ENCODE results near the gene SPINT1.
"Not testable (repeated sequence)": the region's sequence is repeated elsewhere in the genome, so short reads cannot be mapped to it uniquely, and the experiment has no call there.

SPINT1 gene

DNA sequence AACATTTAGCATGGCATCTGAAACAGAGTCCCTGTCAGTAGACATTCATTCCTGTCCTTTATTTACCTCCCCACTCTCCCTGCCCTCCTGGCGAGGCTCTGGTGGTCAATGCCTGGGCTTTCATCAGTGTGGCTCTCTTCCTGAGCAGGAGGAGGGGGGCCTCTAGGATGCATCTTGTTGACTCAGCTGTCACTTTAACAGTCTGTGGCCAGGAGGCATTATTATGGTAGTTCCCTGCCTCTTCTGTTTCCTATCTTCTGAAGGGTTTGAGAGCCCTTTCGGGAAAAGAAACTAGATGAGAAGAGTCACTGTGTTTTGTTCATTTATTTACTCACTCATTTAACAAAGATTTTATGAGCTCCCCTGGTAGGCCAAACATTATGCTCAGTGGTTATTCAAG is 13.0 kb upstream of the SPINT1 start:
- no peak for DNase-seq

- DNase-seq = no peak
These were observed 12.0 kb upstream of the SPINT1 start for GRCh38 chr15:40831861-40832260.

DNA sequence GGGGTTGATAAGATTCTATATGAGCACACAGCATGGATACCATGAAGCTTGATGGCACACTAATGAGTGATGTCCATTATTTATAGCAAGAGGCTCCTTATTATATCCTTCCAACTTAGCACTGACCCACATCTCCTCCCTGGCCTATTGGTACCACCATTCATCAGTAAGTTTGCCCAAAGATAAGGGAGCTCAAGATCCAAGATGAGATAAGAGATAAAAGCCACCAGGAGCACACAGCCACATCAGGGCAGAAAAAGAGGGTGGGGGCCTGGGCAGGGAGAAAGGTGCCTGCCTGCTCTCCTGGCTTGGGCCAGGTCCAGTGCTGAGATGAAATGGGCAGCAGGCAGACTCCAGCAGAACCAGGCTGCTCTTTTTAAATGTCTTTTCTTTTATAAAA is 10.9 kb upstream of the SPINT1 start:
- DNase-seq = no peak

- no peak for DNase-seq
These were observed 7.8 kb upstream of the SPINT1 start for GRCh38 chr15:40836020-40836419.

GRCh38 chr15:40838756-40839155 is 5.1 kb upstream of the SPINT1 start:
- DNase-seq = no peak

DNA sequence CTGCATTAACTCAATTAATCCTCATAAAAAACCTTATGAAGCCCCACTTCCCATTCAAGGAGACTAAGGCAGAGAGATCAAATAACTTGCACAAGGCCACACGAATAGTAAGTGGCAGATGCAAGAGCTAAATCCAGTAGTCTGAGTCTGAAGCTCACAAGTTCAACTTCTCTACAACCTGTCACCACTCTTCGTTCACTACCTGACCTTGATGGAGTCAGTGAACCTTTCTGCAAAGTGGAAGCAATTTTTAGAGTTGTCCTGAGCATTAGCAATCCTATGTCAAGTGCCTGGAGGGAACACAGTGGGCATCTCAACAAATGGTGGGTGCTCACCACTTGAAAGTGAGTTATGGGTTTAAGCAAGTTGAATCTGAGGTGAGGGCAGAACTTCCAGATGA is 2.1 kb upstream of the SPINT1 start:
- no peak for DNase-seq

DNA sequence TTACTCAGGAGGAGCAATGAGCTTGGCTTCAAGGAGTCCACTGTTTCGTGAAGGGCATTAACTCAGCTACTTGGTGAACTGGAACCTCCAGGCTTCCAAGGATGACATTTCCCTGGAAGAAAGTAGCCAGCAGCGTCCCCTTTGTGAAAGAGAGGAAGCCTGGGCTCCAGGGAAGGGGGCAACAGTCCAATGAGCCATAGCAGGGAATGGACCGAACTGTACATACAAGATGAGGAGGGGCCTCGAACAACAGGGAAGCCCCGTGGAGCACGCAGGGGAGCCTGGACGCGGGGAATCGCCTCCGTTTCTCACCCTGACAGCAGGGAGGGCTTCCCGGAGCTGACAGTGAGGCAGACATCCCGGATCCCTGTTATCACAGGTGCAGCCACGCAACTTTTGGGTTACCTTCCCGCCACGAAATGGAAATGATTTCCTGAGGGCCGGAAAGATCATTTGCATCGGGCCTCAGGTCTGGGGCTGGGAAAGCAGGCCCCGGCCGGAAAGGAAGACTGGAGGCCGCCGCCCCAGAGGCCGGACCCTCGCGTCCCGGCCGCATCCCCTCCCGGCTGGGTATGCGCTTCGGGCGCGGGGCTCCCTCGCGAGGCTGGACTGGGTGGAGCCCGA is 475 bp upstream of the SPINT1 start:
- no peak for DNase-seq

DNA sequence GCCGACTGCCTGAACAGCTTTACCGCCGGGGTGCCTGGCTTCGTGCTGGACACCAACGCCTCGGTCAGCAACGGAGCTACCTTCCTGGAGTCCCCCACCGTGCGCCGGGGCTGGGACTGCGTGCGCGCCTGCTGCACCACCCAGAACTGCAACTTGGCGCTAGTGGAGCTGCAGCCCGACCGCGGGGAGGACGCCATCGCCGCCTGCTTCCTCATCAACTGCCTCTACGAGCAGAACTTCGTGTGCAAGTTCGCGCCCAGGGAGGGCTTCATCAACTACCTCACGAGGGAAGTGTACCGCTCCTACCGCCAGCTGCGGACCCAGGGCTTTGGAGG is 815 bp downstream of the SPINT1 start:
- DNase-seq = no peak

DNA sequence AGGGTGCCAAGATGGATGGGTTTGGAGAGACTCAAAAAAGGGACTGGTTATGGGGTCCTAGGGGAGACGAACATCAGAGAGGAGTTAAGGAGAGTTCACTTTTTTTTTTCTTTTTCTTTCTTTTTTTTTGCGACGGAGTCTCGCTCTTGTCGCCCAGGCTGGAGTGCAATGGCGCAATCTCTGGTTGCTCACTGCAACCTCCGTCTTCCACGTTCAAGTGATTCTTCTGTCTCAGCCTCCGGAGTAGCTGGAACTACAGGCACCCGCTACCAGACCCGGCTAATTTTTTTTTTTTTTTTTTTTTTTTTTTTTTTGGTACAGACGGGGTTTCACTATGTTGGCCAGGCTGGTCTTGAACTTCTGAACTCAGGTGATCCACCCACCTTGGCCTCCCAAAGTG is 1.2 kb downstream of the SPINT1 start:
- no peak for DNase-seq

DNA sequence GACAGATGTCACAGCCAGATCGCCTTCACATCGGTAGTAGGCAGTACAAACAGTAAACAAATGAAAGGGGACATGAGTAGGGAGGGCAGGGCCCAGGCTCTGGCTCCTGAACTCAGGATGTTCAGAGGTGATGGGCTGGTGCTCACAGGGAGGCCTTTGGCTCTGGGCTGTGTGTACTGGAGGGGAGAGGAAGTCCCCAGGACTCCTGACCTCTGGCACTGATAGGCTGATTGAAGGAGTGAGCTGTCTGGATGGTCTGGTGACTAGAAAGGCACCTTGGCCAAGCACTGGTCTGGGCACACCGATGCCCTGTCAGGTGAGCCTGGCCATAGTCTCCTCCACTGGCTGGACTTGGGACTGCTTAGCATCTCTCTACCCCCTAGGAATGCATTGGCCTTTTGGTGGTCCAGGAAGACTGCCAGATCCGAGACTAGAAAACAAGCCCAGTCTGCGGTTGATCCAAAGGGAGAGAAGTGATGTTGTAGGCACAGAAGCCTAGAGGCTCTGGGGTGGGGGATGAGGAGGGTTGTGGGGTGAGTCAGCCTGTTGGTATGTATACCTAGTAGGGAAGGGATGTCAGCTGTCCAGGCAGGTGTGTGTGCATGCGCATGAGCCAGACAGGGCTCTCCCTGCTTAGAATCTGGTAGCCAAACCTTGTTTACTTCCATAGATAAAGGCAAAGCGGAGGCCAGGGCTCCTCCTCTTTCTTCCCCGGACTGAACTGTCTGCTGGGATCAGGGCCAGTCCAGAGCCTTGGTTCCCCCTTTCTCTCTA is 1.9 kb downstream of the SPINT1 start:
- DNase-seq = no peak

GRCh38 chr15:40846841-40847222 is 3.0 kb downstream of the SPINT1 start:
- no peak for DNase-seq

DNA sequence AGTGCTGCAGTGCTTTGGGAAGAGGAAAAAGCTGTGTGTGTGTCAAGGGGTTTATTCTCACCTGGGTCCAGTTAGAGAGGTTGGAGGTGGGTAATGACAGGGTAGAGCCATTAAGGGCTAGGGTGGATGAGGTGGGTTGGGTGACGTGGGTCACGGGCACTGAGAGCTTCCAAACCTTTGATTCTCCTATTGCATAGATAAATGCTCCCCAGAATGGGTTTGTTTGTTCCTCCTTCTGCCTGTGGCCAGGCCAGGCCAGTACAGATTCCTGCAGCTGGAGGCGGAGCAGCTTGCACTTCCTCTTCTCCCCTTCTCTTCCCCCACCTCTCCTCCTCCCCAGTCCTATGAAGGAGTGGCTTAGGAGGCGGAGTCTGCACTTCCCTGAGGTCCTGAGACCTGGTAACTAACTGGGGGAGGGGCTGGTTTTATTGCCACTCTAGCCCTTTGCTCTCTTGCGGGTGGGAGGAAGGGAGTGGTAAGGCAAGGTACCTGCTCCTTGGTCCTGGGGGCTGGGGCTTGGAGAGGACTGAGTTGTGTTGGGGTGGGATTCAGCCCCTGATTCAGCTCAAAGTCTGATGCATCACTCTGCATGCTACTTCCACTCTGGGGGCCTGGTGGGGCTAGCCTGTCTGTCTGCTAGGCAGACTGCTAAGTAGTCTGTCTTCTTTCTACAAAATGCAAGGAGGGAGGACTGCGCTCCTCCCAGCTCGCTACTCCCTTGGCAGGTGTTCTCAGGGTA is 3.5 kb downstream of the SPINT1 start:
- no peak for DNase-seq

DNA sequence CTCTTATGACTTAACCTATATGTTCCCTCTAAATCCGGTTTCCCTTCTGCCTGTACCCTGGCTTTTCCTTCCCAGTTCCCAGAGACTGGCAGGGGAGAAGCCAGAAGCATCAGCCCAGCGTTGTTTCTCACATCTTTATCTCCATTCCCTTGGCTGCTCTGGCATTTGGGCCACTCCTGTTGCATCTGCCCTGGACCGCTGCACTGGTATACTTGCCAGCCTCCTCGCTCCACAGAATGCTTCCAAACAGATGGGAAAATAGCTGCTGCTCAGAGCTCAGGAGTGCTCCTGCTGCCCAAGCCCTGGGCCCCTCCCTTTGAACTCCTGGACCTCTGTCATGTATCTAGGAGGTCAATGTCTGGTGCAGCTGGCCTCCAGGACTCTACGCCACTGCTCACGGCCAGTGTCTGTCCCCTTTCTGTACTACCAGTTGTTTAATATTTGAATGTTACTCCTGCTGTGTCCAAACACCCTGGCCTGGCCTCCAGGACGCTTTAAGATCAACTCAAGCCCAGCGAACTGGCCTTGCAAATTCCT is 6.8 kb downstream of the SPINT1 start:
- DNase-seq = no peak

DNA sequence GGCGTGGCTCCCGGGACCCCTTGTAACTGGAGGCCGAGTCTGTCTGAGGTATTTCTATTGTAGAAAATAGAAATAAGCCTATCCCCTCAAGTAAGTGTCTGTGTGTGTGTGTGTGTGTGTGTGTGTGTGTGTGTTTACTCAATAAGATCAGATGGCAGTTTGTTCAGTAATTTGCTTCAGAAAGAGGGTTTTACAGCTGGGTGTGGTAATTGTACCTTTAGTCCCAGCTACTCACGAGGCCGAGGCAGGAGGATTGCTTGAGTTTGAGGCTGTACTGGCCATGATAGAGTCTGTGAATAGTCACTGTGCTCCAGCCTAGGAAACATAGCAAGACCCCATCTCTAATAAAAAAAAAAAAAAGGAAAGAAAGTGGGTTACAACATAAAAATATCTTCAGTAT is 8.7 kb downstream of the SPINT1 start:
- DNase-seq = no peak

DNA sequence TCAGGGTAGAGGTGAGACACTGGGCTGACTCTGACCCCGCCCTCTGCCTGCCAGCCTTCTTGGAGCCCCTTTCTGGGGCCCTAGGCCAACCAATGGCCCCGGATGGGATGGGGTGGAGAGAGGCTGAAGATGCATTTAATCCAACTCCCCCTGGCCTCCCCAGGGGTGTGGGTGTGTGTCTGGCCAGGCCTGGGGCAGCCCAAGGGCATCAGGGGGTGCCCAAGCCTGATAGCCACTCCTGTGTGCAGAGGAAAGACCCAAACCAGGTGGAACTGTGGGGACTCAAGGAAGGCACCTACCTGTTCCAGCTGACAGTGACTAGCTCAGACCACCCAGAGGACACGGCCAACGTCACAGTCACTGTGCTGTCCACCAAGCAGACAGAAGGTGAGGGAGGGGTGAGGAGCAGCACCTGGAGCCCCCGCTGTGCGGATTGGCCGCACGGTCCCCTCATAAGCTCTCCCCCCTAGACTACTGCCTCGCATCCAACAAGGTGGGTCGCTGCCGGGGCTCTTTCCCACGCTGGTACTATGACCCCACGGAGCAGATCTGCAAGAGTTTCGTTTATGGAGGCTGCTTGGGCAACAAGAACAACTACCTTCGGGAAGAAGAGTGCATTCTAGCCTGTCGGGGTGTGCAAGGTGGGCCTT is 9.5 kb downstream of the SPINT1 start:
- DNase-seq = no peak

GRCh38 chr15:40854161-40854560 is 10.3 kb downstream of the SPINT1 start:
- no peak for DNase-seq

- DNase-seq = no peak
These were observed 11.9 kb downstream of the SPINT1 start for GRCh38 chr15:40855706-40856234.

DNA sequence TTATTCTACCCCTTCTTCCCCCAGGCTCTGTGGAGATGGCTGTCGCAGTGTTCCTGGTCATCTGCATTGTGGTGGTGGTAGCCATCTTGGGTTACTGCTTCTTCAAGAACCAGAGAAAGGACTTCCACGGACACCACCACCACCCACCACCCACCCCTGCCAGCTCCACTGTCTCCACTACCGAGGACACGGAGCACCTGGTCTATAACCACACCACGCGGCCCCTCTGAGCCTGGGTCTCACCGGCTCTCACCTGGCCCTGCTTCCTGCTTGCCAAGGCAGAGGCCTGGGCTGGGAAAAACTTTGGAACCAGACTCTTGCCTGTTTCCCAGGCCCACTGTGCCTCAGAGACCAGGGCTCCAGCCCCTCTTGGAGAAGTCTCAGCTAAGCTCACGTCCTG is 12.9 kb downstream of the SPINT1 start:
- DNase-seq = no peak

GRCh38 chr15:40857601-40858341 is 13.9 kb downstream of the SPINT1 start:
- DNase-seq = peak; percentile 79

DNA sequence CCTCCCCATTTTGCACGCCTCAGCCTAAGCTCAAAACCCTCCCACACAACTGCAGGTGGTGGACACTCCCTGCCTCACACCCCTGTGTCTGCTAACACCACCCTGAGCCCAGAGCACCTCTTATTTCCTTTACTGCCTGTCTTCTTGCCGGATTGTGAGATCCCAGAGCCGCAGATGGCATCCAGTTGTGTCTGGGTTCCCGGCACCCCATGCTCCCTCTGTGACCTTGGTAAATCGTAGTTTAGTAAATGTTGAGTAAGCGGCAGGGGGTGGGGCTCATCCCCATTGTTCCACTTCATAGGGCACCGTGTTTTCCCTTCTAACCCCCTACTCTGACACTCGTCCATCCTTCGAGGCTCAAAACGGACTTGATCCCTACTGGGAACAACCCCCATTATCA is 14.9 kb downstream of the SPINT1 start:
- no peak for DNase-seq

GRCh38 chr15:40859206-40859851 is 15.5 kb downstream of the SPINT1 start:
- DNase-seq = no peak

DNA sequence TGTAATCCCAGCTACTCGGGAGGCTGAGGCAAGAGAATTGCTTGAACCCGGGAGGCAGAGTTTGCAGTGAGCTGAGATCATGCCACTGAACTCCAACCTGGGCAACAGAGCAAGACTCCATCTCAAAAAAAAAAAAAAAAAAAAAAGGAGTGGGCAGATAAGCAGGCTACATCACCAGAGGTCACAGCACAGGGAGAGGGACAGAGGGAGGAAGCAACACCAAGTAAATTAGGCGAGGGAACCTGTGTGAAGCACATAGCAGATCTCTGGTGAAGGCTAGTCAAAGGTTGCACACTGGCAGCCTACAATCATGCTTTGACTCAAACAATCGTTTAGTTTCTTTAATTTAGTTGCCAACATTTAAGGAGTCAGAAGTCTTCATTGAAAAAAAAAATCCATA is 17.3 kb downstream of the SPINT1 start:
- not testable (repeated sequence) for DNase-seq
